Stimulated activated CD4-positive, alpha-beta T cell treated with anti-CD3 and anti-CD28 coated beads, TNF-alpha, amount 100 ng/mL, for 48 hours (primary cell): Measurements from ENCODE around the gene DLG2.
"Not testable (repeated sequence)": the region's sequence is repeated elsewhere in the genome, so short reads cannot be mapped to it uniquely, and the experiment has no call there.

Experiments
- DNase-seq, 3 donors: peaks; one replicate each; pipeline ENCODE4 v3.0.0-alpha.2; 2020; ENCODE audit warnings: low read depth in 3 of 3

DLG2 gene

DNA sequence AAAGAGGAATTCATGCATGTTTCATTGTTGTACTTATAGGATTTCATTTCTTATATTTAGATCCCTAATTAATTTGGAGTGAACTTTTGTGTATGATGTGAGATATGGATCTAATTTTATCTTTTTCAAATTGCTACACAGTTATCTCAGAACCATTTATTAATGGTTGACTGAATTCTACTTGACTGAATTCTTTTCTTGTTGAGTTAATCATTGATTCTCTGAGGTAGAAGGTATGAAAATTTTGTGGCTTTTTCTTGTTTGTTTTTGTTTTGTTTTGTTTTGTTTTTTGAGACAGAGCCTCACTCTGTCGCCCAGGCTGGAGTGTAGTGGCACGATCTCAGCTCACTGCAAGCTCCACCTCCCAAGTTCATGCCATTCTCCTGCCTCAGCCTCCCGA lies 286.3 kb downstream of the DLG2 start:
- DNase-seq = not testable (repeated sequence)

- no peak for DNase-seq
Observed at GRCh38 chr11:85318573-85318972, 308.6 kb downstream of the DLG2 start.

DNA sequence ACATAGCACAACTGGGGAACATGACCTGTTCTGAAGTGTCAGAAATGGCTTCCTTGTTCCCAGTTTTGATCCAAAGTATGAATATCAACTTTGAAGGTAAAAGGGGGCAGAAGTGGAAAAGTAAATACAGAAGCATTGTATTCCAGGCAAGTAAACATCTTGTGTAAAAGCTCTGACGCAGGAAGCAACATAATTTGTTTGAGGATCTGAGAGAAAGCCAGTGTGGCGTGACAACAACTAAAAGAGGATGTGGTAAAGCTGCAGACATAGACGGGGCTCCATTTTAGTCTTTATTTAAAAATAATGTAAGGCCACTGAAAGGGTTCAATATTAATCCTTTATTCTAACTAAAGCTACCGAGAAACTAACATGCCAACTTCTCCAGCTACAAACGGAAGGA lies 310.2 kb downstream of the DLG2 start:
- DNase-seq = no peak

GRCh38 chr11:85313741-85314140 lies 313.4 kb downstream of the DLG2 start:
- DNase-seq = no peak

- no peak for DNase-seq
Observed at GRCh38 chr11:85310479-85310878, 316.7 kb downstream of the DLG2 start.

- no peak for DNase-seq
Observed at GRCh38 chr11:85307366-85307765, 319.8 kb downstream of the DLG2 start.

GRCh38 chr11:85301895-85302678 lies 325.1 kb downstream of the DLG2 start:
- no peak for DNase-seq

DNA sequence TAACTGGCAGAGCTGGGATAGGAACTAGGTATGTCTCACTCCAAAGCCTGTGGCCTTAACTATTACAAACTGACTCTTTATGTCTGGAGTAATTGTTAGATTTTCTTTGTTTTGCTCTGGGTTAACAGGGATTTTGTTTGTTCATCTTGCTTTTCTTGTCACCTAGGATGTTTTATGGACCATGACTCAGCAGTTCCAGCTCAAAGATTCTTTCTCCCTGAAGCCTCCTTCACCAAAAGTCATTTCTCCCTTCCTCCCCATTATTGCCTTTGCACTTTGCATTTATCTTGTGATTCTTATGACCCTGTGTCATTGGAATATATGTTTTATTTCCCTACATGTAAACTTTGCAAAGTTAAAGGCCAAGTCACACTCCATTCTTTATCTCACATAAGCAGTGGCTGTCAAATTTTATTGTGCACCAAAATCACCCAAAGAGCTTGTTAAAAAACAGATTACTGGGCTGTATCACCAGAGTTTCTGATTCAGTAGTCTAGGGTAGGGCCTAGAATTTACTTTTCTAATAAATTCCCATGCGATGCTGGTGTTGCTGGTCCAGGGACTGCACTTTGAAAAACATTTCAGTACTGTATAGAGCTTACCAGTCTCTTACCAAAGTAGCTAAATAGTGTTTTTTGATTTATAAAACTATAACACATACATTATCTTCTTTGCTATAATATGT lies 327.7 kb downstream of the DLG2 start:
- DNase-seq = no peak

DNA sequence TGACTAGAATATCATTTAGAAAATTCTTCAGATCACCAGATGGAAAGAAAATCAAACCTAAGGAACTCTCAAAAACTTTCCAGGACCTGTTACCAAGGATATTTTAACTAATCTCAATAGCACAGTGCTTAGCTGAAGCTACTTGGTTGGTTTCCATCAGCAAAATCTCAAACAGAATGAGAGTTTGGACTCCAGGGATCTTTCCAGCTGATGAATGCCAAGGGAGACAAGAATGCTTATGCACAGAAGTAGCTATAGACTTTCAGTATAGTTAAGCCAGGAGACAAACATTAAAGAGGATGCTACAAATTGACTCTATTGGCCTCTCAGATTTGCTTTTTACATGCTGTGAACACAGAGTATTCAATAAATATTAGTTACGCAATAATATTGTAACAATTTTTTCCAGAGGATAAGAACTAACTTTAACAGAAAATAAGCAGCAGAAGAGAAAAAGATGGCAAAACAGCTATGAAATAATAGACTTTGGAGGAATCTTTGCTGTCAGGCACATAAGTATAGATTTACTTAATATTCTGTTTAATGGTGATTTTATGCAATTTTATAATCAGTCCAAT lies 331.4 kb downstream of the DLG2 start:
- DNase-seq = no peak

GRCh38 chr11:85281550-85281949 lies 345.6 kb downstream of the DLG2 start:
- no peak for DNase-seq

DNA sequence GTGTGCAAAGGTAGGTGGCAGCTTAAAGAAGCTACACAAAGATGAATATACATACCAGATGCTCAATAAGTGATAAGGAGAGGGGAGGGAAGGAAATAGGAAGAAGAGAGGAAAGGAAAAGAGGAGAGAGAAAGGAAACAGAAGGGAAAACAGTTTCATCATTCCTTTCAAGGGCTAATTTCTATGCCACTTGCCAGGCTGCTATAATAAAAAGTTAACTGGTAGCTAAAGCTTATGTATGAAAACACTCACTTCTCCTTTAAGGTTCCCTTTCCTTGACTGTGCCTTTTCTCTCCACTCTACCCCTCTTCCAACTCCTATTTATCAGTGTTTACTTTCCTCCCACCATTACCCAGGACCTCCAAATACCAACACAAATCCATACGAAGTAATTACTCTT lies 347.9 kb downstream of the DLG2 start:
- no peak for DNase-seq

- DNase-seq = no peak
Observed at GRCh38 chr11:85277693-85278092, 349.5 kb downstream of the DLG2 start.

DNA sequence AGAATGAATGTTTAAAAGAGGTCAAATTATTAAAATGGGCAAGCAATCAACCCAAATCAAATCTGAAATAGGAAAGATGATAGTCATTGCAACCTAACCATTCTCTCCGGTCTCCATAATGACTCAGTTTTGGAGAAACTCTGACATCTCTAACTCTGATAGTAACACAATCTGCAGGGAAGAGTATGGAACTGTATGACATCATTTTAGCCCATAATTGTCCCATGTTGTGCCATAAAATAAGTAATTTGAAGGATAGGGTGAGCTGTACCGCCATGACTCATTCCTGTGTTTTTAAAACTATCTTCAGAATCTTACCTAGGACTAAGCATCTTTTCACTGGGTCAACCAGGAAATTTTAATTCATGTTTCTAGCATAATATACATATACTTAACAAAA lies 350.8 kb downstream of the DLG2 start:
- DNase-seq = no peak

- not testable (repeated sequence) for DNase-seq
Observed at GRCh38 chr11:85270315-85270714, 356.8 kb downstream of the DLG2 start.

DNA sequence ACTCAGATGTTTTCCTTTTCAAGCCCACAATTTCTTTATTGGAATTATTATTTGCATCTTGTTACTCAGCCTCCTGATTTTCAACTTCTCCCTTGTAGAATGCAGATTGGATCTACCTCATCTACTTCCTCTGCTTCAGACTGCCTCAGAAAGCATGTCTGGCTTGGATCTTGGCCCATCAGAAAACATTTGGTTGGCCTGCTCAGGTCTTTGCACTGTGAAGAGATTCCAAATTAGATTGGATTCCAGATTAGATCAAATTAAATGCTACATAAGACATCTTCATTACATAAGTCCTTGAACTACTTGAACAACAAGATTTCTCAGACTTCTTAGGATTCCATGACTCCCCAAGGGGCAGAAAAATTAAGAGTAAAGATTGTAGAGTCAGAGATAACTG lies 358.0 kb downstream of the DLG2 start:
- DNase-seq = no peak

GRCh38 chr11:85266646-85267045 lies 360.5 kb downstream of the DLG2 start:
- DNase-seq = no peak

DNA sequence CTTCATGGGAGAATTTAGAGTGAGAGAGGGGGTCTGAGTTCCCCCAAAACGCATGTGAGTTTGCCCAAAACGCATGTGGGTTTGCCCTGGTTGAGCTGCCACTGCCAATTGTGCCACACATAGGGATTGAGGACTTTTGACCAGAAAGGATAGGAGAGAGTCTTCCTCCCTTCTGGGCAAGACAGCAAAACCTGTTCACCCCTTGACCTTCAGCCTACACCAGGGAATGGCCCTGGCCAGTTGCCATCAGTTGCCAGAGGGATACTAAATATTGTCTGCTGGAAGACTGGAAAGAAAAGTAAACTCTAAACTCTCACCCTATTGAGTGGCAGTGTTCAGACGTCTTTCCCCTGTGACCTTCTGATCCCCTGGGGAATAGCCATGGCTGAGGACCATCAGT lies 363.8 kb downstream of the DLG2 start:
- no peak for DNase-seq

GRCh38 chr11:85257837-85258236 lies 369.3 kb downstream of the DLG2 start:
- no peak for DNase-seq

GRCh38 chr11:85256433-85256832 lies 370.7 kb downstream of the DLG2 start:
- no peak for DNase-seq

GRCh38 chr11:85249482-85249881 lies 377.7 kb downstream of the DLG2 start:
- DNase-seq = no peak

GRCh38 chr11:85247797-85248196 lies 379.3 kb downstream of the DLG2 start:
- no peak for DNase-seq

- DNase-seq = no peak
Observed at GRCh38 chr11:85238906-85239305, 388.2 kb downstream of the DLG2 start.

GRCh38 chr11:85238038-85238437 lies 389.1 kb downstream of the DLG2 start:
- DNase-seq = not testable (repeated sequence)
